Measurements from ENCODE around the gene TMEM175.

The TMEM175 gene

GRCh38 chr4:967113-968104, 35.1 kb downstream of the TMEM175 start:
- no peak for TF ChIP-seq CTCF (IDR thresholded peaks at IDR 0.05; ENCODE audit: low read depth, low read length, missing control alignments)

GRCh38 chr4:968221-968620, 36.0 kb downstream of the TMEM175 start:
- no peak overlapping the region for H3K4me3 ChIP-seq (replicated peaks; ENCODE audit: low read depth, low read length)
- TF ChIP-seq CTCF (IDR thresholded peaks at IDR 0.05; ENCODE audit: low read depth, low read length, missing control alignments) = no peak
- no peak for DNase-seq (ENCODE audit: extremely low read depth, low read depth)

More at GRCh38 chr4:967113-968104, 35.1 kb downstream of the TMEM175 start:
- no peak overlapping the region for H3K4me3 ChIP-seq (replicated peaks; ENCODE audit: low read depth, low read length)
- no peak for DNase-seq (ENCODE audit: extremely low read depth, low read depth)

- TF ChIP-seq CTCF (IDR thresholded peaks at IDR 0.05; ENCODE audit: low read depth, low read length, missing control alignments) = no peak
- no peak for DNase-seq (ENCODE audit: extremely low read depth, low read depth)
Observed at GRCh38 chr4:968621-969394, 36.5 kb downstream of the TMEM175 start.

GRCh38 chr4:970046-970745, 37.9 kb downstream of the TMEM175 start:
- no peak overlapping the region for H3K4me3 ChIP-seq (replicated peaks; ENCODE audit: low read depth, low read length)
- no peak for TF ChIP-seq CTCF (IDR thresholded peaks at IDR 0.05; ENCODE audit: low read depth, low read length, missing control alignments)
- no peak for DNase-seq (ENCODE audit: extremely low read depth, low read depth)

More at GRCh38 chr4:968621-969394, 36.5 kb downstream of the TMEM175 start:
- H3K4me3 ChIP-seq (replicated peaks; ENCODE audit: low read depth, low read length) = no peak overlapping the region

GRCh38 chr4:970854-971520, 38.7 kb downstream of the TMEM175 start:
- H3K4me3 ChIP-seq (replicated peaks; ENCODE audit: low read depth, low read length) = no peak overlapping the region
- no peak for DNase-seq (ENCODE audit: extremely low read depth, low read depth)
- TF ChIP-seq CTCF (IDR thresholded peaks at IDR 0.05; ENCODE audit: low read depth, low read length, missing control alignments) = no peak

Measured in HFF-Myc (cell line).